GM21786 (cell line): ENCODE results near the gene MEOX1.
"Not testable (repeated sequence)": the region's sequence is repeated elsewhere in the genome, so short reads cannot be mapped to it uniquely, and the experiment has no call there.

Experiments
- ATAC-seq: cut with Tn5 transposase; IDR thresholded peaks from one replicate; pipeline ENCODE4 v1.9.1; 2021; ENCODE audit not compliant: unreplicated experiment

Gene MEOX1

GRCh38 chr17:43661699-43662412 is at the start of gene MEOX1:
Gene MEOX1, minus strand, starts transcription at chr17:43661922. Its CDS starts 388 bp downstream, at chr17:43661534.
- no peak for ATAC-seq

GRCh38 chr17:43710101-43710500 is 48.4 kb upstream of the MEOX1 start:
- ATAC-seq: no peak

- no peak for ATAC-seq
These were observed 47.5 kb upstream of the MEOX1 start for GRCh38 chr17:43709210-43709609.

- ATAC-seq: no peak
These were observed 45.5 kb upstream of the MEOX1 start for GRCh38 chr17:43707184-43707583.

- no peak for ATAC-seq
These were observed 44.5 kb upstream of the MEOX1 start for GRCh38 chr17:43706235-43706634.

- no peak for ATAC-seq
These were observed 41.9 kb upstream of the MEOX1 start for GRCh38 chr17:43703630-43704029.

- ATAC-seq: no peak
These were observed 40.9 kb upstream of the MEOX1 start for GRCh38 chr17:43702637-43703036.

- no peak for ATAC-seq
These were observed 39.6 kb upstream of the MEOX1 start for GRCh38 chr17:43701318-43701743.

- no peak for ATAC-seq
These were observed 37.7 kb upstream of the MEOX1 start for GRCh38 chr17:43699438-43699756.

- no peak for ATAC-seq
These were observed 37.1 kb upstream of the MEOX1 start for GRCh38 chr17:43698678-43699437.

- no peak for ATAC-seq
These were observed 36.2 kb upstream of the MEOX1 start for GRCh38 chr17:43697937-43698336.

- ATAC-seq: no peak
These were observed 35.2 kb upstream of the MEOX1 start for GRCh38 chr17:43696891-43697290.

GRCh38 chr17:43695970-43696865 is 34.5 kb upstream of the MEOX1 start:
- ATAC-seq: no peak

GRCh38 chr17:43694081-43694870 is 32.6 kb upstream of the MEOX1 start:
- no peak for ATAC-seq

GRCh38 chr17:43691317-43691693 is 29.6 kb upstream of the MEOX1 start:
- no peak for ATAC-seq

GRCh38 chr17:43690624-43691316 is 29.0 kb upstream of the MEOX1 start:
- no peak for ATAC-seq

GRCh38 chr17:43689814-43690213 is 28.1 kb upstream of the MEOX1 start:
- no peak for ATAC-seq

- no peak for ATAC-seq
These were observed 27.4 kb upstream of the MEOX1 start for GRCh38 chr17:43689131-43689530.

- ATAC-seq: not testable (repeated sequence)
These were observed 25.2 kb upstream of the MEOX1 start for GRCh38 chr17:43686957-43687356.
